Stimulated activated naive CD8-positive, alpha-beta T cell treated with anti-CD3 and anti-CD28 coated beads, Interleukin-15, Interleukin-2, amounts not matched to agents 100 U/mL and 50 U/mL, for 24 hours (primary cell): ENCODE measurements around the gene UPF1.
A peak's percentile ranks its signal among the peaks of the same experiment; 100 is the strongest.

ENCODE experiments used
- ATAC-seq: fragments of 150-1000 bp; cut with Tn5 transposase; one replicate; pipeline ENCODE4 v1.10.0; 2021
- DNase-seq: peaks from one replicate; pipeline ENCODE4 v3.0.0; 2021

UPF1 gene

DNA sequence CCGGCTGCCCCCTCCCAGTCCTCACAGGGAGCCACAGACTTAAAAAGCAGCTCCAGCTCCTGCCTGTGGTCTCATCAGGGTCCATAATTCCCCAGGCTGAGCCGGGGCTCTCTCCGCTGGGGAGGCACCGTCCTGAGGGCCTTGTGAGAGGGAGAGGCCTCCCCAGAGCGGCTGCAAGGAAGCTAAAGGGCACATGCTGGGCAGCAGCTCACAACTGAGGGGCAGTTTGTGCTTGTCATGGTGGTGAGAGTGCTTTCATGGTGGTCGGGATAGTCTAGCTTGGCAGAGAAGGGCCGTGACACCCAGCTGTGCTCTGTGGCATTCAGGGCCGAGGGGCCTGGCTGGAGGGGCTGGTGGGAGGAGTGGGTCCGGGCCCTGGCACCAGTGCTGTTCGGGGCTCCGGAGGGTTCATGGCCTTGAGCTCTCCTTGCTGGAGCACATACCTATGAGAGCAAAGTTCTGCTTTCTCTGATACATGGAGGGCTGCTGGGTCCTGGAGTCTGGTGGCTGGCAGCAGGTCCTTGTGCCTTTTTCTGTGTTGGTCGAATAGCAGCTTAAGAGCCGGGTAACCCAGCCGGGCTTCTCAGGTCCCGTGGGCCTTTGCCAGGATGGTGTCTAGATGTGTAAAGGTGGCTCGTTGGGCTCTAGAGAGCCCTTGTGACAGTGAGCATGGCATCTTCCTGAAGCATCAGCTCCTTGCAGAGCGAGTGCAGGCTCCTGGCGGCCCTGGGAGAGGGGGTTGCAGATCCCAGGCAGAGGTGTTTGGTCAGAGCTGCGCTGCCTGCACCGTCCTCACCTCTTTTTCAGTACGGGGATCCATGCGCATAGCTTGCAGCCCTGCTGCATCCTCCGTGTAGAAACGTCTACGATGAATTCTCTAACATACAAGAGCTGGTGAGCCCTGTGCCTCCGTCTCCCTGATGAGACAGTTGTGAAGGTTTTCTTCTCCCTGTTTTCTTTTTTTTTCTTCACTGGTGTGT lies 8.8 kb downstream of the UPF1 start:
- ATAC-seq (no peak), DNase-seq (no peak)

- DNase-seq (no peak), ATAC-seq (no peak)
Measured at GRCh38 chr19:18841400-18841799, 9.6 kb downstream of the UPF1 start.

GRCh38 chr19:18842166-18842565 lies 10.4 kb downstream of the UPF1 start:
- ATAC-seq = no peak
- no peak for DNase-seq

- no peak for ATAC-seq
- no peak for DNase-seq
Measured at GRCh38 chr19:18843960-18844359, 12.2 kb downstream of the UPF1 start.

- ATAC-seq (no peak), DNase-seq (no peak)
Measured at GRCh38 chr19:18844806-18845329, 13.1 kb downstream of the UPF1 start.

GRCh38 chr19:18845961-18846360 lies 14.2 kb downstream of the UPF1 start:
- ATAC-seq = no peak

DNA sequence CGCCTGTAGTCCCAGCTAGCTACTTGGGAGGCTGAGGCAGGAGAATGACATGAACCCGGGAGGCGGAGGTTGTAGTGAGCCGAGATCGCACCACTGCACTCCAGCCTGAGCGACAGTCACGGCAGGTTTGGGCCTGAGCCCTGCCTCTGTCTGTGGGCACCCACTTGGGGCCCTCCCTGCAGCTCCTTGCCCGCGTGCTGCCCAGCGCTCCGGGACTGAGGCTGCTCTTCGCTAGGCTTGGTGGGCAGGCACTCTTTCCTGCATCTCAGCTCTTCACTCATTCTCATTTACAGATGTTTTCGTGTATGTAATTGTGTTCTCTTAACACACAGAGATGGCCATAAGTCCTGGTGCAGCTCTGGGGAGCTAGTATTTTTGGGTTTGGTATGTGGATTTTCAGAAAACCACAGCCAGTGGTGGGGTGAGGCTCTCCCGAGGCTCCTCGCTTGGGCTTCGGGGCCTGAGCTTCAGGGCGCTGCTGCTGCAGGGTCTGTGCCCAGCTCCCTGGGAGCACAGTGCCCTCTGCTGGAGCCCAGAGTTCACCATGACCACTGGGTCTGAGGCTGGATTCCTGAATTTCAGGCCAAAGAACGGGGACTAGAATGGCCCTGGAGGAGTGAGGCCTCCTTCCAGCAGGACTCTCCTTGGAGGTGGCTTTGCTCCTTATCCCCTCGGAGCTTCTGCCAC lies 15.2 kb downstream of the UPF1 start:
- peak; percentile 79 for DNase-seq

More at GRCh38 chr19:18845961-18846360, 14.2 kb downstream of the UPF1 start:
- no peak for DNase-seq

GRCh38 chr19:18847549-18848463 lies 16.0 kb downstream of the UPF1 start:
- no peak for ATAC-seq
- no peak for DNase-seq

More for the DNA sequence above, 15.2 kb downstream of the UPF1 start:
- ATAC-seq = peak; percentile 73

GRCh38 chr19:18848878-18849661 lies 17.3 kb downstream of the UPF1 start:
- ATAC-seq = peak; percentile 29
- DNase-seq = peak; percentile 33

DNA sequence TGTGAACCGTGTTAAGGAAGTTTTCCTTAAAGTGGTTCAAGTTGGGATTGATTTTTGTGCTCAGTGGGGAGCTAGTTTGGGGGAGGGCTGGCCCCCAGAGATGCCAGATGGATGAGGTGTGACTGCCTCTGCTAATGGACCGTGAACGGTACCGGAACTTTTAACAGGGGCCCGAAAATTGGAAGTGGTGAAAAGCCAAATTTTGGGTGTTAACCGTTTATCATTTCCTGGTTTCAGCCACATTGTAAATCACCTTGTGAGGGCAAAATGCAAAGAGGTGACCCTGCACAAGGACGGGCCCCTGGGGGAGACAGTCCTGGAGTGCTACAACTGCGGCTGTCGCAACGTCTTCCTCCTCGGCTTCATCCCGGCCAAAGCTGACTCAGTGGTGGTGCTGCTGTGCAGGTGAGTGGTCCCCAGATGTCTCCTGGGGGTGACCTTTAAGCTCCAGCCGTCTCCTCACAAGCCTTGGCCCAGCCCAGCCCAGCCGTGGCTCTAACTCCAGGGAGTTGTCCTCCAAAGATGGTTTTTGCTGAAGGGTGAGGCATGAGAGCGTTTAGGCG lies 18.2 kb downstream of the UPF1 start:
- DNase-seq = no peak
- no peak for ATAC-seq

- ATAC-seq = no peak
- no peak for DNase-seq
Measured at GRCh38 chr19:18850471-18851375, 19.0 kb downstream of the UPF1 start.

DNA sequence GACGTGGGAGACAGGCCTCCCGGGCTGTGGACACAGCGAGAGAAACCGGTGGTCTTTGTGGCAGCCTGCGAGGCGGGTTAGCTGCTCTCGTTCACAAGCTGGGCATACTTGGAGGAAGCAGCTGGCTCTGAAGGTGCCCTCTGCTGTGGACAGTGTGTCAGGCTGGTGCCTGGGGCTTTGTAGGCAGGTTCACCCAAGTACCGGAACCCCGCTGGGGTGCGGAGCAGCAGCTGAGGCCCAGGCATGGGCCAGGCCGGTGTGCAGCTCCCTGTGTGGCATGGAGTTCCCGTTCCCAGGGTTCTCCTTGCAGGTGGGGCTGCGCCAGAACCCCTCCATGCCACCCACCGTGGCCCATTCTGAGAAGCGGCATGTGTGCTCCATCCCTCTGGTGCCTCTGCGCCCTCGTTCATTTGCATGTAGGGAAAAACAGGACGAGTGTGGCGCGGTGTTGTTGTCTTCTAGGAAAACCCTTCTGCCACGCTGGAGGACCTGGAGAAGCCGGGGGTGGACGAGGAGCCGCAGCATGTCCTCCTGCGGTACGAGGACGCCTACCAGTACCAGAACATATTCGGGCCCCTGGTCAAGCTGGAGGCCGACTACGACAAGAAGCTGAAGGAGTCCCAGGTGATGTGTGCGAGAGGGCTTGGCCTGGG lies 20.0 kb downstream of the UPF1 start:
- ATAC-seq (no peak), DNase-seq (no peak)

GRCh38 chr19:18852648-18853047 lies 20.9 kb downstream of the UPF1 start:
- ATAC-seq (no peak), DNase-seq (no peak)

DNA sequence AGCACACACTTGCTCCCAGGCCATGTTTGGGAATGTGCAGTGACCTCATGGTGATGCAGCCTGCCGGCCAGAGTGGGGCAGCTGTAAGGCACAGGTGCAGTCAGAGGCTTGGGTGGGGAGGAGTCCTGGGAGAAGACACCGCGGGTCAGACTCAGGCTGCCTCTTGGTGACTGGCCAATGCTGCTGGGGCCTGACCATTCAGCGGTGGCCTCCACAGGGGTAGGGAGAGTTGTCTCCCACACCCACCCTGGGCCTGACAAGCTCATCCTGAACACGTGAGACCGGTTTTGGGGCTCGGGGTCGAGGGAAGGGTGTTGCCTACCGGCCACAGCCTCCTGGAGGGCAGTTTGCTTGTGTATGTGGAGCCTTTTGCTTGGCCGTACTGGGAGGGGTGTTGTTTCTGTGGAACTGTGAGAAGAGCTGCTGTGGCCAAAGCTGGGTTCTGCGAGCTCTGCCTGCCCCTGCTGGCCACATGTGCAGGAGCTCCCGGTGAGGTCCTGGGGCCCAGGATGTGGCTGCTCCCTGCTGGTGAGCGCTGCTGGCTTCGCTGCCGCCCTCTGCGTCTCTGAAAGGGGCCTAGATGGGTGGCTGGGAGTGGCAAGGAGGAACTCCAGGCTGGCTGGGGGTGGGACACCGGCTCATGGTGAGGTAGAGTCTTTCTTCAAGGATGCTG lies 22.1 kb downstream of the UPF1 start:
- DNase-seq = no peak
- no peak for ATAC-seq

DNA sequence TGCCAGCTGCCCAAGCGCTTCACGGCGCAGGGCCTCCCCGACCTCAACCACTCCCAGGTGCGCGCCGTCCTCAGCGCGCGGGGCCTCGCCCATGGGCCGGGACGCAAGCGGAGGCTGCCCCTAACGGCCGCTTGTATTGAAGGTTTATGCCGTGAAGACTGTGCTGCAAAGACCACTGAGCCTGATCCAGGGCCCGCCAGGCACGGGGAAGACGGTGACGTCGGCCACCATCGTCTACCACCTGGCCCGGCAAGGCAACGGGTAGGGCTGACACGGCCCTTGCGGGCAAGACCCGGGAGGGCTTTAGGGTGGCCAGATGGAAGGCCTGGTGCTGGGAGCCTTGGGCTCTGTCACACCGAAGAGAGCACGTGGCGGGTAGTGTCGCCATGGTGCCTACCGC lies 23.2 kb downstream of the UPF1 start:
- DNase-seq = no peak
- no peak for ATAC-seq

DNA sequence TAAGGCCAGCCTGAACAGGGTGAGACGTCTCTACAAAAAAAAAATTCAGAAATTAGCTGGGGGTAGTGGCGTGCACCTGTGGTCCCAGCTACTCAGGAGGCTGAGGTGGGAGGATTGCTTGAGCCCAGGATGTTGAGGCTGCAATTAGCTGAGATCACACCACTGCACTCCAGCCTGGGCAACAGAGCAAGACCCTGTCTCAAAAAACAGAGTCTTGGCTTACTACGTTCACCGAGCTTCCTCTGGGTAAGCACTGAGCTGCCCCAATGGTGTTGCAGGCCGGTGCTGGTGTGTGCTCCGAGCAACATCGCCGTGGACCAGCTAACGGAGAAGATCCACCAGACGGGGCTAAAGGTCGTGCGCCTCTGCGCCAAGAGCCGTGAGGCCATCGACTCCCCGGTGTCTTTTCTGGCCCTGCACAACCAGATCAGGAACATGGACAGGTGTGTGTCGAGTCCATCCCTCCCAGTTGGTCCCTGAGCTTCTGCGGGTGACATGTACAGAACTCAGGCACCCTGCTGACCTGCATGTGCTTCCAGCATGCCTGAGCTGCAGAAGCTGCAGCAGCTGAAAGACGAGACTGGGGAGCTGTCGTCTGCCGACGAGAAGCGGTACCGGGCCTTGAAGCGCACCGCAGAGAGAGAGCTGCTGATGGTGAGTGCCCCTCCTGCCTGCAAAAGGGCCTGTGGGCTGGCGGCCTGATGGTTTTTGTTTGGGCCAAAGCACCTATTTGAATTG lies 24.1 kb downstream of the UPF1 start:
- no peak for DNase-seq
- no peak for ATAC-seq

DNA sequence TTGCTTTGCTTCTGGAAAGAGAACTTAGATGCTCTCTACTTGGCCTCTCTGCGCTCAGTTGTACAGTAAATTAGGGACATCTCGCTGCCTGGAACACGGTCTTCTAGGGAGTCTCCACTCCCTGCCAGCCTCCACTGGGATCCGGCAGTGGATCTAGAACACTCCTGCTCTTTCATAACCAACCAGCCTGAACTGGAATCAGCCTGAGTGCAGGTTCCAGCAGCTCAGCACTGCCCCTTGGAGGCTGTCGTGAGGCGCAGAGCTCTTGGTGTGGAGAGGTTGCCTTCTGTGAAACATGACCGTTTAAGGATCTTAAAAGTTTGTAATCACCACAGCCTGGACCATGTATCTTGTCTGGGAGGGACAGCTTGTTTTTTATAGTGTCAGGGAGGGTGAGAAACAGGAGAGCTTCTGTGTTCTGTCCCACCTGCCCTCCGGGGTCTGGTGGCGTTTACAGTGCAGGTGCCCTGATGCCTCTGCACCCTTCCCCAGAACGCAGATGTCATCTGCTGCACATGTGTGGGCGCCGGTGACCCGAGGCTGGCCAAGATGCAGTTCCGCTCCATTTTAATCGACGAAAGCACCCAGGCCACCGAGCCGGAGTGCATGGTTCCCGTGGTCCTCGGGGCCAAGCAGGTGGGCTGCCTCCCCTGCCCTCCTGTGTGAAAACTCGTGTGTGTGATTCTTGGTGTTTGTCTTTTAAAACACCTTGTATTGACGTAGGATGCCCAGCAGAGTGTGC lies 24.8 kb downstream of the UPF1 start:
- no peak for ATAC-seq
- no peak for DNase-seq
